NOMO-1 treated with dmso at 0.1 percent for 144 hours (cell line): Measurements from ENCODE around the gene HTR2A.

Source experiments
- DNase-seq: peaks from one replicate; lab custom pipeline; 2025; ENCODE audit not compliant: unreplicated experiment; lab: John Stamatoyannopoulos, UW

The HTR2A gene

DNA sequence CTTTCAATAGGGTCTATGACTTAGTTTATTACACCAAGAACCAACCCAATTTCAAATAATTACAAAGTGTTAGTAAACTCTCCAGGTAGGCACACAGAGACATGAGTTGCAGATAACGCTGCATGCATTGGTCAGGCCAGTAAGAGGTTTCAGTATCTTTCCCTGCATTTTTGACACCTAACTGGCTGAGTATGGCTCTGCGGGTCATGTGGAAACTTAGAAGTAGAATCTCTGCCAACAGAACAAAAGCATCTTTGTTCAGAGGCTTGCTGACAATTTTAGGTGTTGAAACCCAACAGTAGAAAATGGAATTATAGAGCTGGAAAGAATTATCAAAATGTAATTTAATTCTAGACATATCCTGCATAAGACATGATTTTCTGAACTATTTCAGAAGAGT, 25.3 kb downstream of the HTR2A start:
- no peak for DNase-seq

GRCh38 chr13:46868091-46868490, 28.8 kb downstream of the HTR2A start:
- DNase-seq: no peak

GRCh38 chr13:46866150-46866549, 30.7 kb downstream of the HTR2A start:
- peak; percentile 90 for DNase-seq

GRCh38 chr13:46864941-46865340, 31.9 kb downstream of the HTR2A start:
- DNase-seq: no peak

GRCh38 chr13:46861959-46862358, 34.9 kb downstream of the HTR2A start:
- no peak for DNase-seq

- DNase-seq: no peak
These were observed 36.1 kb downstream of the HTR2A start for GRCh38 chr13:46860722-46861121.

DNA sequence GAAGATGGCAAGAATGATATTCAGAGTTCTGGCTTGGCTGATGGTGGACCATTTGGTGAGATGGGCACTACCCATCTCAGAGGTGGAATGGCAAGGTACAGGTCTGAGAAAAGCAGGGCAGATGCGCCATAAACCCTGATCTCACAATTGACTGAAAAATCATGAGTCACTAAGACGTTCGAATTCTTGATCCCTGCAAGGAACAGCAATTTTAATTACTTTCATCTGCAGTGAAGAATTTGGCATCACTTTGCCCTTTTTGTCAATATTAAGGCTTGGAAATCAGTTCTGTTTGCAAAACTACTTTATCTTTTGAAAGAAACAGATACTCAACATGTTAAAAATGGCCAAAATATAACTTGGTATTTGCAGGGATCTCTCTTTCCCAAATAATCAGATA, 38.1 kb downstream of the HTR2A start:
- no peak for DNase-seq

DNA sequence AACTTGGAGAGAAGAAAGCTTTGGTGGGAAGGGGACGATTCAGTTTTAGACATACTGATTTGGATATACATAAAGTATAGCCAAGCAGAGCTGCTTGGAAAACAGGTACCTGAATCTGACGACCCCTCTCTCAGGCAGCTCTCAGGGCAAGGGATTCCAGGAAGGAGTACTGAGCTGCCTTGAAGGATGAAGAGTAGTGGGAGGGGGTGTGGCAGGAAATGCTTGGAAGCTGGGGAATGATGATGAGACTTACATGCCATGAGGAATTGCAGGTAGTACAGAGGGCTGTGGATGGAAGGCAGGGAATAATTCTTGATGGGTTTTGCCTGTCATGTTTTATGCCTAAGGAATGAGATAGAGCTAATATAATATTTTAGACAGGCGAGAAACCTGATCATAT, 38.7 kb downstream of the HTR2A start:
- DNase-seq: no peak

DNA sequence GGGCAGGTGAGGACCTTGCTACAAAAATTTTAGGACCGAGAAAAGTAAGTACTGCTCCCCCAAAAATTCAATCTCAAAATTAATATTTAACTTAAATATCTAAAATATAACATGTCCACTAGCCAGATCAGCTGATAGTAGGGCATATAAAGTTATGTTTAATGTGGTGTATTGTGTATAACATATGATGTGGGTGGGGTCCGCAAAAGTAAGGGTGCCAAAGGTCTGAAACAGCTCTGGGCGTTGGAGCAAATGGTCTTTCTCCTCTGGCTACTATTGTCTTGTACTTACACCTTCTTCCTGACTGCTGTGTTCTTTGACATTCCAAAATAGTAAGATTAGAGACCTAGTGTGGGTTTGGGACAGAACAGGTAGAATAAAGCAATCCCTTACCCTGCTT, 41.2 kb downstream of the HTR2A start:
- no peak for DNase-seq

- peak; percentile 82 for DNase-seq
These were observed 41.7 kb downstream of the HTR2A start for GRCh38 chr13:46855166-46855565.

- no peak for DNase-seq
These were observed 44.7 kb downstream of the HTR2A start for GRCh38 chr13:46852168-46852567.

DNA sequence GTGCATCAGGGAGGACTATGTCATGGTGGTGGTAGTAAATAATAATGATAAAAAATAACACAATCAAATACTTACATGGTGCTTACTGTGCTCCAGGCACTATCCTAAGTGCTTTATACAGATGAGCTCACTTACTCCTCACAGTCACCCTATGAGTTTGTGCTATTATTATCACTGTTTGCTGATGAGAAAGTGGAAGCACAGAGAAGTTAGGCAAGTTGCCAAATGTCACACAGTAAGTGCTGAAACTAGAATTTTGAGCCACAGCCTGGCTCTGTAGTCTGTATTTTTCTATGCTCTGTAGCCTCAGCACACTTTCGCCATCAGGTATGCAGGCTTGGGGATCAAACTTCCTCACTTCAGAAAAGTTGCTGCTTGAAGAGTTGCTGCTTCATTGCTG, 46.6 kb downstream of the HTR2A start:
- DNase-seq: no peak

GRCh38 chr13:46846726-46847125, 50.1 kb downstream of the HTR2A start:
- no peak for DNase-seq

- DNase-seq: no peak
These were observed 51.7 kb downstream of the HTR2A start for GRCh38 chr13:46845146-46845545.

- no peak for DNase-seq
These were observed 52.4 kb downstream of the HTR2A start for GRCh38 chr13:46844431-46844830.

GRCh38 chr13:46839399-46839798, 57.5 kb downstream of the HTR2A start:
- no peak for DNase-seq

- DNase-seq: no peak
These were observed 62.2 kb downstream of the HTR2A start for GRCh38 chr13:46834657-46835056.

GRCh38 chr13:46831588-46832194, 65.2 kb downstream of the HTR2A start:
- peak; percentile 16 for DNase-seq

- no peak for DNase-seq
These were observed 66.3 kb downstream of the HTR2A start for GRCh38 chr13:46830405-46831005.

DNA sequence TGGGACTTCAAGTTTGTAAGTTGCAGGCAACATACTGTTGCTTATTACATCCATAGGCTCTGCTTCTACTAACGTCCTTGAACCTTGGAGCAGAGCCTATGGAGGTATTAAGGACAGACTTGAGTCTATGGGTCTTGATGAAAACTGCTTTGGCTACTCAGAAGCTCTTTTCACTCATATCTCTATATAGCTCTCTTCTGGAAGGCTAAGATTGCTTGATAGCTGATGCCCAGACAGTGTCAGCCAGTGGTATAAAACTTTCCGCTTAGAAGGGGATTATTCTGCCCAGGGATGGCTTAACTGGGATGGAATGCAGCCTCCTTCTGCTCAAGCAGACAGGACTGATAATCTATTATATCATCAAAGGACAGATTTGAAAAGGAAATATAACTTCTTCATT, 74.3 kb downstream of the HTR2A start:
- no peak for DNase-seq

DNA sequence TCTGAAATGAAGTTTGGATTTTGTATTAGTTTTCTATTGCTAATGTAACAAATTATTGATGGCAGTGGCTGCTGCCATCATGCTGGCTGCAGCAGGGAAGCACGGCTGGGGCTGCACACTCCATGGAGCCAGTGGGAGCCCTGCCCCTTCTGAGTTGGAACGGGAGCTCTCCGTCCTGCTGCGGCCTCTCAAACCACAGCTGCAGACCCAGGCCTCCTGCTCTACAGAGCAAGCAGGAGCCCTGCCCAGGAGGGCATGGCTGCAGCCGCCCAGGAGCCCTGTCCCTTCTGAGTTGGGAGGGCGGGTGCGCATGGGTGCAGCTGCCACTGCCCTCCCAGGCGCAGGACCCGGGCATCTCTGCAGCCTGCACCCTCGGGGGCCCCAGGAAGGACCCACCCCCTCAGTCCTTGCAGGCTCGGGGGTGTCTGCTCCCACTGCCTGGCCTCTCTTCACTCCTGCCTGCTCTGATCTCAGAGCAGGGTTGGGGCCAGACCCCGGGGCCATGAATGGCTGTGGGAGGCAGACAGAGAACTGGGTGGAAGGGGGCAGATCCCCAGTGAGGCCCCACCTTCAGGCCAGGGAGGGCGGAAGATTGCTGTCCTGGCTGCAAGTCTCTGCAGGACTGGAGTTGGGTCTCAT, 78.9 kb downstream of the HTR2A start:
- no peak for DNase-seq

- no peak for DNase-seq
These were observed 79.8 kb downstream of the HTR2A start for GRCh38 chr13:46817095-46817494.

GRCh38 chr13:46816371-46816770, 80.5 kb downstream of the HTR2A start:
- no peak for DNase-seq
